GM21619 (cell line): ENCODE data around the gene KCNIP1.
"Not testable (repeated sequence)": the region's sequence is repeated elsewhere in the genome, so short reads cannot be mapped to it uniquely, and the experiment has no call there.

Experiments
- ATAC-seq: cut with Tn5 transposase; IDR thresholded peaks from one replicate; pipeline ENCODE4 v1.9.1; 2021; ENCODE audit not compliant: unreplicated experiment

Gene KCNIP1

DNA sequence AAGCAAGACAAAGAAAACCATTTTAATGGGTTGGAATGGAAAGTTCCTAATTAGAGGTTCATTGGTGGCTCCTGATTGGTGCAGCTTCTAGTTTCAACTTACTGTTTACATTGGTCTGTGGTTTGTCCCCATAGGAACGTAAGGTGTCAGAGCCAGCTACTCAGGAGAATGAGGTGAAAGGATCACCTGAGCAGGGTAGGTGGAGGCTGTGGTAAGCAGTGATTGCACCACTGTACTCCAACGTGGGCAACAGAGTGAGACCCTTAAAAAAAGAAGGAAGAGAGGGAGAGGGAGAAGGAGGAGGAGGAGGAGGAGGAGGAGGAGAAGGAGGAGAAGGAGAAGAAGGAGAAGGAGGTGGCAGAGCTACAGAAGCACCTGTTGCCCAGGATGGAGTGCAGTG lies 30.4 kb downstream of the KCNIP1 start:
- ATAC-seq = no peak

DNA sequence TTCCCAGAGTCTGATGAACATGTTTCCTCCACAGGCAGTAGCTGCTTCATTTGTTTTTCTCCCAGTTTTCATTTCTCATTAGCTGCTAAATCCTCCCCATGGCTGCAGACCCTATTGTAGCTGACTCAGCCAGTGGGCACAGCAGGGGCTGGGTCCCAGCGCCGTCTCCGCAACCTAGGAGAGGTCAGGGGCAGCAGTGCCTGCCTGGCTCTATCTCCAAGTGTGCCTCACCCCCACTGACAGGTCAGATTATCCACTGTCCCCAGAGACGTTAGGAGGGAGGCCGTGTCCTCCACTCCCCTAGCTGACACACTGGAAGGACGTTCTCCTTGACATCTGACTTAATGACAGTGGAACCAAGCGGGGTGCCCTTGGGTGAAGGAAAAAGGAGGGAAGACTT lies 31.1 kb downstream of the KCNIP1 start:
- ATAC-seq = no peak

DNA sequence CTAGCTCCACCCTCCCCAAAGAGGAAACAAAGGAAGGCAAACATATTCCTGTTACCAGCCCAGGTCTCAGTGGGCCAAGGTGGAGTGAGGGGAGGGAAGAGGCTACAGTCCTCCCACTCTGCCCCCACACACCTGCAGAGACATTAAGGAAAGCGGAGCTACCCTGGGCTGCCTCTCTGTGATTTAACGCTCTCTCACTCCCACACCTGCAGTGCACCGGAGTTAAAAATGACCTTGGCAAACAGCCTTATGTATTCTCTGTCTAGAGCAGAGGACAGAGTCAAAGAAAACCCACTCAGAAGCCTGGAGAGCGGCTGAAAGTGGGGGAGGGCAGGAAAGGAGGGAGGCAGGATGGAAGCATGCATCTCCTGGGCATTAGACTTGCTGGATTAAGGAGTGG lies 32.7 kb downstream of the KCNIP1 start:
- ATAC-seq = no peak

DNA sequence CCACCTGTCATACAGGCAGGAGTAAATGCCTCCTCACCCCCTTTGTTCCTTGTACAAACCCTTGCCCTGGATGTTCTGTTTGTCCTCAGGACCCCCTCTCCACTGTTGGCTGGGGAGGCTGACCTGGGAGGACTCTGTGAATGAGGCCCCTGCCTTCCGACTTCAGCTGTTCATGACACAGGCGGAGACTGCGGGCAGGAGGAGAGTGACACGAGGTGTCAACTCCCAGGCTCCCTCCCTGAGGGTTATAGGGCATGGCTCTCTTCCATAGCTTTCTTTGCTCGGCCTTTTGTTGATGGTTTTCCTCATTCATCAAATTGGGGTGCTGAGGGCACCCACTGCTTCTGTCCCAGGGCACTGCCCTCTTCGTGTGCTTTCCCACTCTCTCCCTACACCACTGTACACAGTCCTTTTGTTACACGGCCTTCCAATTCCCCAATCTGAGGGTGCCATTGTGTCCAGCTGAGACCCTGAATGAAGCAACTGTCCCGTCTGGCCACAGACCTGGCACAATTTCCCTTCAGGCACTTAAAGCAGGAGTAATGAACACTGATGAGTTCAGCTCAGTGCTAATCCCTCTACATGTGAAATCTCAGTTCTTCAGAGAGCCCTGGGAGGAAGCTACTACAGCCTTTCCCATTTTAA lies 33.8 kb downstream of the KCNIP1 start:
- no peak for ATAC-seq

DNA sequence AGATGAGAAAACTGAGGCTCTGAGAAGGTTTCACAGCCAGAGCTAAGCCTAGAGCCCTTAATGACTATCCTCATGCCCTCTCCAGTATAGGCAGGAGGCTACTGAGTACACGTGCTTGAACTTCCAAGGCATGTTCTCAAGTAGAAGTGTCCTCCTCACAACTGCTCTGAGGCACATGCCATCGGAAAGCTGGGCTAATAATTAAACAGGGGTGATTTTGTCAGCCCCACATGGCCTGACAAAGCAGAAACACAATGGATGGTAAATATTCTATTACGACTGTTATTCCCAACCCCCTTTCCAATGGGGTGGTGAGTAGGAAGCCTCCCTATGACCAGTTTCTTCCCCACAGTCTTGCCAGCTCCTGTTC lies 34.3 kb downstream of the KCNIP1 start:
- ATAC-seq = no peak

DNA sequence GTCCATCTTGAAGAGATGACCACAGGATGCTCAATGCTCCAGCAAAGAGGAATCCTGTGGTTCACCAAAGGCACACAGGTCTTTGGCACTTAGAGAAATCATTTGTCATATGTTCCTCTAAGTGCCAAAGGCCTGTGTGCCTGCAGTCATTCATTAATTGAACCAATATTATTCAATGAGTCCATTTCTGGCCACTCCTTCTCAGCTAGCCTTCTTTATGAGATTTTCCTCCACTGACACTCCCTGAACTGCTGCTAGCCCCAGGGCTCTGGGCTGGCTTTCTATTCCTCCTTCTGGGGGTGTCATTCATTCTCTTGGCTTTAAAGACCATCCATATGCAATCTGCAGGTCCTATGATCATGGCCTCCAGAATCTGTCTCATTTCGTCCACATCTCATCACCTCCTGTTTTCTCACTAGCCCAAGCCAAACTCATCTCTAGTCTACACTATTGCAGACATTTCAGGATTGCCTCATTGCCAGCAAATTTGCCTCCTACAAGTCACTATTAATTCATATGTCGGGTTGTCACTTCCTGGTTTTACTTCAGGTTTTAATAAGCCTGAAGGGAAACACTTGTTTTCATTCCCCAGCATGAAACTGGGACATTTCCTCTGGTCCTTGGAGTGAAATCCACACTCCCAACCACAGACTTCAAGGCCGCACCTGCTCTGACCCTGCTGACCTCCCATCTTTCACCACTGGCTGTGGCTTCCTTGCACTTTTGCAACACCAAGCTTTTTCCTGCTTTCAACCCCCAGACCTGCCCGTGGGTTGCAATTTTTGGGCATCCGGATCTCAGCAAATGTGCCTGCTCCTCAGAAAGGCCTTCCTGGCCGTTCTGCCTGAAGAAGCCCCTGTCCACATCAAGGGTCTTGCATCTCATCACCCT lies 35.1 kb downstream of the KCNIP1 start:
- ATAC-seq = no peak

DNA sequence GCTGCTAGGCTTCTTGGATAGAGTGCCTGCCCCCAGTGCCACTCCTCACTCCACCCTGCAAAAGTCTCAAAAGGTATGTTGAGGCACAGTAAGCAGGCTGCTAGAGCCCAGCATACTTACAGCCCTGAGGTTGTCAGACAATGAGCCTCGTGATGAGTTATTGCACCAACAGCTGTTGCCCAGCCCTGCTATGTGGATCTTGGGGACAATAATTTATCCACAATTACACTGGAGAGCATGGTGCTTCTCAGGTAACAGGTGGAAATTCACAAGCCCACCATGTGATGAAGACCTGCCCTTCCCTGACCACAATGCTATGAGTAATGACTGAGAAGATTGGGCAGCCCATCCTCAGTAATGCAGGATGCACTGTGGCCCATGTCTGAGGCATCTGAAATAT lies 36.5 kb downstream of the KCNIP1 start:
- no peak for ATAC-seq

DNA sequence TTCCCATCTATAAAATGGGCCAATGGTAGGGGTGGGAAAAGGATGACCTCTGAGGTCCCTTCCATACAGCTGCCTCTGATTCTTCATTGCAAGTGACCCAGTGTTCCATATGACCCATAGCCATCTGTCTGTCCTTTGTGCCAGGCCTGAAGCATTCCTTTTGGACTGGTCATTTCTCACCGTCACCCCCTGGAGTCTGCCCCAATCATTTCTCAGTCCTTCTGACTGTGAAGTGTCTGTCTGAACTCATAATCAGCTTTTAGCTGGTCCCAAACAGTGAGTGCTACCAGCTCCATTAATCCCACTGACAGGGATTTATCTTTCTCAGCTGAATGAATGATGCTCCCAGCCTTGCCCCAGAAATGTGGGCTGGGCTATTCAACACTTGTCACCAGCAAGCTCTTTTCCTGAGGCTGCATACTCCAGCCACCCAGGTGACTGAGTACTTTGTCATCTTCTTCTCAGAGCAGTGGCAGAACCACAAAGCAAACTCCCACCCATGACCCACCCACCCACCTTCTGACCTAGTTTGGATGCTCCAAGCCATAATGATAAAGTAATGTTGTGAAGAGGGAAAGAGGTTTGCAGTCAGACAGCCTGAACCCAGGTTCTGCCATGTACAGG lies 37.4 kb downstream of the KCNIP1 start:
- ATAC-seq = no peak

DNA sequence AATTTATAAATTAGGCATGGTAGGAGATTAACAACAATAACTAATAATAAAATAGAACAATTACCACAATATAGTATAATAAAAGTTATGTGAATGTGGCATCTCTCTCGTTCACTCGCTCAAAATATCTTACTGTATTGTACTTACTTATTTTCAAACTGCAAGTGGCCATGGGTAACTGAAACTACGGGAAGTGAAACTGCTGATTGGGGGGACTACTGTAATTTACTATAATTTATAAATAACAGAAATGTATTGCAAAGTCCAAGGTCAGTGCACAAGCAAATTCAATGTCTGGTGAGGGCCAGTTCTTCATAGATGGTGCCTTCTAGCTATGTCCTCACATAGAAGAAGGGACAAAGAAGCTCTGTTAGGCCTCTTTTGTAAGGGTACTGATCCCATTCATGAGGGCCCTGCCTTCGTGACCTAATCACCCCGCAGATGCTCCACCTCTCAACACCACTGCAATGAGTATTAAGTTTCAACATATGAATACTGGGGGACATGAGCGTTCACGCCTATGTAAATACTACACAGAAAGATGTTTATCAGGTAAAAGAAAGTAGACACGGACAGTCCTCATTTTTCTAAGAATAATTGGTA lies 39.0 kb downstream of the KCNIP1 start:
- ATAC-seq = no peak

DNA sequence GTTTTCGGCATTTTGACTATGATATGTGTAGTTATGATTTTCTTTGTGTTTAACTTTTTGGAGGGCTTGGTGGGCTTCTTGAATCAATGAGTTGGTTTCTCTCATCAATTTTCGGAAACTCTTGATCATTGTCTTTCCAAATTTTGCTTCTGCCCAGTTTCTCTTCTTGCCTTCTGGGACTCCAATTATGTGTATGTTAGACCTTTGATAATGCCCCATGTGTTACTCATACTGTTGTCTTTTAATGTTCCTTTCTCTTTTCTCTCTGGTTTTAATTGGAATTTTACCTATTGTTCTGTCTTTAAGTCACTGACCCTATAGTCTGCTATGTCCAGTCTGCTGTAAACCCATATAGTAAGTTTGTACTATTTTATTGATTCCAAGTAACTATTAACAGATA lies 41.5 kb downstream of the KCNIP1 start:
- ATAC-seq = no peak

DNA sequence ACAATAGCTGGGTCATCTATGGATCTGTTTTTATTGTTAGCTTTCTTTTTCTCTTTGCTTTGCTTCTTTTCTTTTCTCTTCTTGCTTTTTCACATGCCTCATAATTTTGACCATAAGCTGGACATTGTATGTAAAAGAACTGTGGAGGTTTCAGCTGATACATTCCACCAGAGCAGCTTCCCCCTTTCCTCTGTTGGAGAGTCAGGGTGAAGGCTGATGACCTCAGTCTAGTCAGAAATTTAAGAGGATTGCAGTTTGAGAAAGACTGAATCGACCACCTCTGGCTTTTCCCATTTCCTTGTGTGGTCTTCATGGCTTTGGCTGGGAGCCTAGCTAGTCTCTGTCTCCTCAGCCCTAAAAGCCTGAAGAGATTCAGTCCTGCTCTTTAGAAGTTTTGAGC lies 42.0 kb downstream of the KCNIP1 start:
- no peak for ATAC-seq

DNA sequence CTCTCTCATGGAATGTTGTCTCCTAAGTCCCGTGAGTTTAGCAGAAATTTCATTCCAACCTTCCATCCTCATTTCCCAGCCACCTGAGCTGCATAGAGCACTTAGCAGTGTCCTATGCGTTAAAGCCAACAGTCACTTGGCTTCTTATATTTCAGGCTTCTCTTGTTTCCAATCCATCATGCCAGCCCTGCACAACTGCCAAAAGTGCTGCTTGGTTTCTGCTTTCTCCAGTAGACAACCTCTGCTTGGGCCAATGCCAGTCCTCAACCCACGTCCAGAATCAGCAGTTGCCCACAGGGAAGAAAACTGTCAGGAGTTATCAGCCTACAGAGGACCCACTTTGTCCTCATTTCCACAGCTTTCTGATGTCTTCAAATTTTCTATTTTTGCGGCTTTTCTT lies 42.5 kb downstream of the KCNIP1 start:
- ATAC-seq = no peak

DNA sequence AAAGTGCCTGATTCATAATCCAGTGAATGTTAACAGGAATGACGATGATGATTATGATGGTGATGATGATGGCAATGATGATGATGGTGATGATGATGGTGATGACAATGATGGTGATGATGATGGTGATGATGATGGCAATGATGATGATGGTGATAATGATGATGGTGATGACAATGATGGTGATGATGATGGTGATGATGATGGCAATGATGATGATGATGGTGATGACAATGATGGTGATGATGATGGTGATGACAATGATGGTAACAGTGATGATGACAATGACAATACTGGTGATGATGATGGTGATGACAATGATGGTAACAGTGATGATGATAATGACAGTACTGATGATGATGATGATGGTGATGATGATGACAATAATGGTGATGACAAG lies 46.6 kb downstream of the KCNIP1 start:
- not testable (repeated sequence) for ATAC-seq

DNA sequence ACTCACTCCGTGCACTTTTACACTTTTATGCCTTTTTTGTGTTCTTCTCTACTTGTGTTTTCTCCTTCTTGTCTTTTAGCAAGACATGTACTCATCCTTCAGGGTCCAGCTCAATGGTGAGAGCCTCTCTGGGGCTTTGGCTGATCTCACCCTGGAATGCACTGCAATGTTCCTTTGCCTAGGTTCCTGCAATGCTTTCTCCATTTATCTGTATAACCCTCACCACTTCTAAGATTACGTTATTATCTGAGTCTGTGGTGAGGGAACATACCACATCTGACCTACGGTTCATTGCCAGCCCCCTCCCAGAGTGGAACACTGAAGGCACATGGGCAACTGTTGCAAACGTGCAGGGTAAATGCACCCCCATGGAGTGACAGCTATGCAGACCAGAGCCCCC lies 47.3 kb downstream of the KCNIP1 start:
- ATAC-seq = no peak

DNA sequence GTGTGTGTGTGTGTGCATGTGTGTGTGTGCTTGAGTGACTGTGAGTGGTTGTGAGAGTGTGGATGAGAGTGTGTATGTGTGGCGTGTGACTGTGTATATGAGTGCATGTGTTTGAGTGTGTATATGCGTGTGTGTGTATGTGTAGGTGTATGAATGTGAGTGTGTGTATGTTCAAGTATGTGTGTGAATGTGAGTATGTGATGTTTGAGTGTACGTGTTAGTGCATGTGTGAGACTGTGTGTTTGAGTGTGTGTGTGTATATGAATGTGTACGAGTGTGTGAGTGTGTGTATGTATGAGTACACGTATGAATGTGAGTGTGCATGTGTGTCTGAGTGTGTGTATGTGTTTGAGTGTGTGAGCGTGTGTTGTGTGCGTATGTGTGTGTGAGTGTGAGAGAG lies 47.8 kb downstream of the KCNIP1 start:
- no peak for ATAC-seq

DNA sequence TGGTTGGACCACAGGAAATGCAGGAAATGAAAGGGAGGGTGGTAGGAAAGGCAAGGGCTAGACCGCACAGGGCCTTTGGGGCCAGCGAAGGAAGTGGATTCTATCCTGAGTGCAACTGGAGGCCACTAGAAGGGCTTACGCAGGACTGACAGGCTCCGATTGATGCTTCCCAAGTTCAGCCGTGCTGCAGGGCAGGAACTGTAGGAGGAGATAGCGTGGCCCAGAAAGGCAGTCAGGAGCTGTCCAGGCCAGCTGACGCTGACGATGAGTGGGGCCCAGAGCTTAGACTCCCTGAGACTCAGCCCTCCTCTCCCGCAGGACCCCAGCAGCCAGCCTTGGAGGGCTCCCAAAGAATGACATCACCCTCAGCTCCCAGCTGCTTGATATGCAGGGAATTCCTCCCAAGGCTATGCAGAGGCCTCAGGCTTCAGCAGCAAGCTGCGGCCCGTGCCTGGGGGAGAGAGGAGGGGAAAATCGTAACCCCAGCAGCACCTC lies 48.8 kb downstream of the KCNIP1 start:
- no peak for ATAC-seq

DNA sequence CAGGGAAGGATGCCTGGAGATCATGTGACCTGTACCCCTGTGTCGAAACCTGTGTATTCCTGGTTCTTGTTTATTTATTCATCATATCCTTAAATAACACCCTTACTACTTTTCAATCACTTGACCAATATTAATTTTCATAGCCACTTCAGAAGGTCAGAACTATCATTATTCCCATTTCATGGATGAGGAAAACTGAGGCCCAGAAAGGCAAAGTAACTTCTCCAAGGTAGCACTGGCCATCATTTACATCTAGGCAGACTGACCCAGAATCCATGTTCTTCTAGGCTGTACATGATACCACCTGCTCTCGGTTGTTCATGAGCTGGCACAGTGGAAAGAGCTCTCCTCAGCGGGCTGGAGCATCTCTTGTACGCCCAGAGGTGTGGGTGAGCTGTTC lies 49.4 kb downstream of the KCNIP1 start:
- no peak for ATAC-seq

DNA sequence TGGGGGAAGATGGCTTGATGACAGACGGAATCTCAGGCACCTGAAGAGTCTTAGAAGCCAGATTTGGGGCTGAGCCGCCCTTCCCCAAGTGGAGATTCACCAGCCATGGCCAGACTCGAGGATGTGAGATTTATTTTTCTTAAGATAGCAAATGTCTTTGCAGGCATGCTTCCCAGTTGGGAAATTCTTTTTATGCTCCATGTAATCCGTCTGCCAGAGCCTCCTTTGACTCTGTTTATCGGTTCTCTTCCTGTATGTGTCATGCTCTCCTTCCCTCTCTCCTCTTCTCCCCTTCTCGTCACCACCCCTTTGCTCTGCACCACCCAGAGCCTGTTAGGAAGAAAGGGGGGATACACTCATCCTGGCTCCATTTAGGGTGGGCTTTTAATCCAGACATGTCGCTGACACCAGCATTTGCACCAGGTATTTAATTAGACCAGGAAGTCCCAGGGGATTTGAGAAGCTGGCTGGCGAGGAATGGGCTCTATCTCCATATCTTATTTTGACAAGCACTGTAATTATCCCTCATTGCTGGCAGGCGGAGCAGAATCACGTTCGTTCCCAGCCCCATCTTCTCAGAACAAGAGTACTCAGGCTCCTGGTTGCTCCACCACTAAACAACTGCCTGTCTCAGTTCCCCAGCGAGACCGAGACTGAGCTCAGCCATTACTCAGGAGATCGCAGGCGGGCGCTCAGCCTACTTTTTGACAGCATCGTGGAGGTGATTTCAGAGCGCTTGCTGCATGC lies 50.9 kb downstream of the KCNIP1 start:
- ATAC-seq = no peak

DNA sequence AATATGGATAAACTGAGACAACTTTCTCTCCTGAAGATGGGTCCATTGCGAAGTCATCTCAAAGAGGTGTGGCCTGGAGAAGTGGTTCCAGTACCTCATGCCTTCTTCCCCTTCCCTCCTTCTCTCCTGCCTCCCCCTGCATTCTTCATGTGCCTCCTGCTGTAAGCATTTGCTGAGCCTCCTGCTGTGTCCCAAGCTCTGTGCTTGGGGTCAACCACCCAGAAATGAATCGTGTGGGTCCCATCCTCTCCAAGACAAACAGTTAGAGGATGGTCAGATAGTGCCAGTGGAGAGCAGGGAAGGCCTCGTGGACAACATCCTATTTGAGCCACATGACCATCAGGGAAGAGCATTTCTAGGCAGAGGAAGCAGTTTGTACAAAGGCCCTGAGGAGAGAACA lies 53.5 kb downstream of the KCNIP1 start:
- ATAC-seq = no peak

DNA sequence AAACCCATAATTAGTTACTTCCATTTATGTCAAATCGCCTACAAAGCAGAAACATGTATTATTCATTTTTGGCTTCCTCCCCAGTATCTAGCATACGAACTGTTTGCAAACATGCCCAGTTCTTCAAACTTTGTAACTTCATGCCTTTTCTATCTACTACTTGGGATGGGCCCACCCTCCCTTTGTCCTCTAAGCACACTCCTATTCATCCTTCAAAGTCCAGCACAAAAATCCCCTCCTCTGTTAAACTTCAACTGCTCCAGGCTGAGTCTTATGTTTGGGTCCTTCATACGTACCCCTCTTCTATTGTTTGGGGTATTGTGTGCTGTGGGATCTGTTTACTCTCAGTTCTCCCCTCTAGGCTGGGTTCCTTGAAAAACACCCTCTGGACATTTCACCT lies 55.5 kb downstream of the KCNIP1 start:
- no peak for ATAC-seq

DNA sequence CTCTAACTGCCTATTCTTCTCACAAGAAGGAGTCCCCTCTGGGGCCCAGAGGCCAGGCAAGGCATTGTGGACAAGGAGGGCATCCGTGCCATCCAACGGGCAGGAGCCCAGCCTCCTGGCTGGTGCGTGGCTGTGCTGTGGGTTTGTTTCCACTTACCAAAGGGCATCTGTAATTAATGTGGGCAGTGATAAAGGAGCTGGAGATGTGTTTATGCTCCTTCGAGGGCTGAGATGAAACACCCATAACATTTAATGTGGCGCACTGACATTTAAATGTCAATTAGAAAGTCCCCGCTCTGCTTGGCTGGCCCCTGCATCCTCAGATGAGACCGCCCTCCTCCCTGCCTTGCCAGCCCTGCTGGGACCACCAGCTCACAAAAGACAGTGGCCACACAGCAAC lies 57.1 kb downstream of the KCNIP1 start:
- ATAC-seq = no peak
